ENCODE data around the gene PPFIA1.

The PPFIA1 gene

DNA sequence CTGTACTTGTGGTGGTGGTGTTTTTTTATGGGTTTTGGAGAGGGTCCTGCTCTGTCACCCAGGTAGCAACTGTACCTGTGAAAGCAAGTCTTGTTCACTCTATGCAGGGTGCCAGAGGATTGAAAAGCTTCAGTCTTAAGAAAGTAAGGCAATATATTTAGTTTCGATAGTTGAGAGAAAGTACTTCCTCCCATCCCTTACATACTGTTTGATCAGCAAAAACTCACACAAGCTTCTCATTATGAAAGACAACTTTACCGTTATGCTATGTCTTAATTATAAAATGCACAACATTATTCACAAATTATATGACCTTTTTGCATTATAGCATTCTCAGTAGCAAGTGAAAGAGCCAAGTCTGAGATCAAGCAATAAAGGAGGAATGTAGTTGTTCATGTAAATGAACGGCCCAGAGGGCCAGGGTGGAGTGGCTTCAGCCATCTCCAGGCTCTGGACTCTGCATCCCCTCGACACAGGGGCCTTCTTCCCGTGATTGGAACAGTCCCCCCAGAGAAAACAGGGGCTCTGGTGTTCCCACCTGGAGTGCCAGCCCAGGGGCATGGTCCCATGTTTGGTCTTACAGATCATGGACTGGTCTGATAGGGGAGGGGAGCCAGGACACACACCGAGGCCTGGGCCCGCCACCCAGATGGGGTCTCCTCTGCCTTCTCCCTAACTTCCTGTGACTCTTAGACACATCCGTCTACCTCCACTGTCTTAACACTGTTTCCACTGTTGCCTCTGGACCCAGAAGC, 89.1 kb downstream of the PPFIA1 start:
- TF ChIP-seq SPI1 (IDR thresholded peaks at IDR 0.05; ENCODE audit: borderline replicate concordance, low read depth) (no peak), GABPA (IDR thresholded peaks at IDR 0.05; ENCODE audit: low read depth) (no peak), POLR2AphosphoS5 (IDR thresholded peaks at IDR 0.05; ENCODE audit: low read depth) (no peak)
- TF ChIP-seq, protein P1, sequence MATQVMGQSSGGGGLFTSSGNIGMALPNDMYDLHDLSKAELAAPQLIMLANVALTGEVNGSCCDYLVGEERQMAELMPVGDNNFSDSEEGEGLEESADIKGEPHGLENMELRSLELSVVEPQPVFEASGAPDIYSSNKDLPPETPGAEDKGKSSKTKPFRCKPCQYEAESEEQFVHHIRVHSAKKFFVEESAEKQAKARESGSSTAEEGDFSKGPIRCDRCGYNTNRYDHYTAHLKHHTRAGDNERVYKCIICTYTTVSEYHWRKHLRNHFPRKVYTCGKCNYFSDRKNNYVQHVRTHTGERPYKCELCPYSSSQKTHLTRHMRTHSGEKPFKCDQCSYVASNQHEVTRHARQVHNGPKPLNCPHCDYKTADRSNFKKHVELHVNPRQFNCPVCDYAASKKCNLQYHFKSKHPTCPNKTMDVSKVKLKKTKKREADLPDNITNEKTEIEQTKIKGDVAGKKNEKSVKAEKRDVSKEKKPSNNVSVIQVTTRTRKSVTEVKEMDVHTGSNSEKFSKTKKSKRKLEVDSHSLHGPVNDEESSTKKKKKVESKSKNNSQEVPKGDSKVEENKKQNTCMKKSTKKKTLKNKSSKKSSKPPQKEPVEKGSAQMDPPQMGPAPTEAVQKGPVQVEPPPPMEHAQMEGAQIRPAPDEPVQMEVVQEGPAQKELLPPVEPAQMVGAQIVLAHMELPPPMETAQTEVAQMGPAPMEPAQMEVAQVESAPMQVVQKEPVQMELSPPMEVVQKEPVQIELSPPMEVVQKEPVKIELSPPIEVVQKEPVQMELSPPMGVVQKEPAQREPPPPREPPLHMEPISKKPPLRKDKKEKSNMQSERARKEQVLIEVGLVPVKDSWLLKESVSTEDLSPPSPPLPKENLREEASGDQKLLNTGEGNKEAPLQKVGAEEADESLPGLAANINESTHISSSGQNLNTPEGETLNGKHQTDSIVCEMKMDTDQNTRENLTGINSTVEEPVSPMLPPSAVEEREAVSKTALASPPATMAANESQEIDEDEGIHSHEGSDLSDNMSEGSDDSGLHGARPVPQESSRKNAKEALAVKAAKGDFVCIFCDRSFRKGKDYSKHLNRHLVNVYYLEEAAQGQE (IDR thresholded peaks at IDR 0.05; ENCODE audit: insufficient replicate concordance, low read depth) = no peak
- TF ChIP-seq, protein P2, sequence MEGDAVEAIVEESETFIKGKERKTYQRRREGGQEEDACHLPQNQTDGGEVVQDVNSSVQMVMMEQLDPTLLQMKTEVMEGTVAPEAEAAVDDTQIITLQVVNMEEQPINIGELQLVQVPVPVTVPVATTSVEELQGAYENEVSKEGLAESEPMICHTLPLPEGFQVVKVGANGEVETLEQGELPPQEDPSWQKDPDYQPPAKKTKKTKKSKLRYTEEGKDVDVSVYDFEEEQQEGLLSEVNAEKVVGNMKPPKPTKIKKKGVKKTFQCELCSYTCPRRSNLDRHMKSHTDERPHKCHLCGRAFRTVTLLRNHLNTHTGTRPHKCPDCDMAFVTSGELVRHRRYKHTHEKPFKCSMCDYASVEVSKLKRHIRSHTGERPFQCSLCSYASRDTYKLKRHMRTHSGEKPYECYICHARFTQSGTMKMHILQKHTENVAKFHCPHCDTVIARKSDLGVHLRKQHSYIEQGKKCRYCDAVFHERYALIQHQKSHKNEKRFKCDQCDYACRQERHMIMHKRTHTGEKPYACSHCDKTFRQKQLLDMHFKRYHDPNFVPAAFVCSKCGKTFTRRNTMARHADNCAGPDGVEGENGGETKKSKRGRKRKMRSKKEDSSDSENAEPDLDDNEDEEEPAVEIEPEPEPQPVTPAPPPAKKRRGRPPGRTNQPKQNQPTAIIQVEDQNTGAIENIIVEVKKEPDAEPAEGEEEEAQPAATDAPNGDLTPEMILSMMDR (IDR thresholded peaks at IDR 0.05; ENCODE audit: insufficient read depth, low read length) = no peak
- H3K4me3 ChIP-seq (replicated peaks; ENCODE audit: insufficient read depth, low read length) = no peak overlapping the region
- H3K27me3 ChIP-seq (ENCODE audit: insufficient read depth, poor library complexity, severe bottlenecking) = no peaks in the 10 kb centered on the region
- no peak for DNase-seq (ENCODE audit: low read depth in 1 of 2, low spot score in 1 of 2)
- no peak overlapping the region for H3K27ac ChIP-seq (replicated peaks)

DNA sequence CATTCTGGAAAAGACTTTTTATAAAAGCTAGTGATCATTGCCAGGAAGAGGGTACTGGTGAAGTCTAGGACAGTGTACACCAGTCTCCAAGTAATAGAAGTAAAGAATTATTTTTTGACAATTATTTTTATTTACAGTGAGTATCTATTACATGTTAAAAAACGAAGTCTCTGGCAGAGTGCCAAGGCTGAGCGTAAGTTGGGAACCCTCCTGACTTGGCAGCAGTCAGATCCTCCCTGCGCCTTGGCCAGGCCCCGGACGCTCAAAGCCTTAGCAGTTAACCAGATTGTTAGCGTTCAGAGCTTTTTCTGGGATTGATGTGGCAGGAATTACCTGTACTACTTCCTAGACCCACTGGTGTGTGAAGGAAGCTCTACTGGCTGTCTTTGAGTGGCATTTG, 89.7 kb downstream of the PPFIA1 start:
- DNase-seq (ENCODE audit: low read depth in 1 of 2, low spot score in 1 of 2) = no peak
- Histone ChIP-seq H3K4me3 (replicated peaks; ENCODE audit: insufficient read depth, low read length) (no peak overlapping the region), H3K27me3 (ENCODE audit: insufficient read depth, poor library complexity, severe bottlenecking) (no peaks in the 10 kb centered on the region), H3K27ac (replicated peaks) (no peak overlapping the region)
- no peak for TF ChIP-seq GABPA (IDR thresholded peaks at IDR 0.05; ENCODE audit: low read depth)

DNA sequence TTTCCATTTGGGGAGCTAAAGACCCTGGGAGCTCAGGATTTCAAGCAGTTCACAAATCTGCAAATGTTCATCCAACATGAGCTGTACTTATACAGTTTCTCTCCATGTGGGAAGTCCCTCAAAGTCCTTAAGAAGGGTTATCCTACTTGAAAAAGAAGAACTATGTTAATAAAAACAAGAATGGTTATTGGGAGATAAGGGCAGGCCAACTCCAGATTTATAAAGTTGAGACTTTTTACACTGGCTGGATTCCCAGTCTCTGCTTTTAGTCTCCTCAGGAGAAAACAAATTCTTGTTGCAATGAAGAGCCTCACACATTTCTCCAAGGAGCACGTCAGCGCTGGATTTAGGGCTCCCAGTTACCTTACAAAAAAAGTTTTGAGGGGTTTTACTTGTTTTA, 93.7 kb downstream of the PPFIA1 start:
- Histone ChIP-seq H3K4me3 (replicated peaks; ENCODE audit: insufficient read depth, low read length) (no peak overlapping the region), H3K27me3 (ENCODE audit: insufficient read depth, poor library complexity, severe bottlenecking) (no peaks in the 10 kb centered on the region), H3K27ac (replicated peaks) (no peak overlapping the region)
- DNase-seq (ENCODE audit: low read depth in 1 of 2, low spot score in 1 of 2) = no peak
- no peak for TF ChIP-seq SPI1 (IDR thresholded peaks at IDR 0.05; ENCODE audit: borderline replicate concordance, low read depth)
- no peak for TF ChIP-seq POLR2AphosphoS5 (IDR thresholded peaks at IDR 0.05; ENCODE audit: low read depth)
- TF ChIP-seq, protein P2 (IDR thresholded peaks at IDR 0.05; ENCODE audit: insufficient read depth, low read length) = no peak
- TF ChIP-seq, protein P1 (IDR thresholded peaks at IDR 0.05; ENCODE audit: insufficient replicate concordance, low read depth) = no peak
- no peak for TF ChIP-seq GABPA (IDR thresholded peaks at IDR 0.05; ENCODE audit: low read depth)

DNA sequence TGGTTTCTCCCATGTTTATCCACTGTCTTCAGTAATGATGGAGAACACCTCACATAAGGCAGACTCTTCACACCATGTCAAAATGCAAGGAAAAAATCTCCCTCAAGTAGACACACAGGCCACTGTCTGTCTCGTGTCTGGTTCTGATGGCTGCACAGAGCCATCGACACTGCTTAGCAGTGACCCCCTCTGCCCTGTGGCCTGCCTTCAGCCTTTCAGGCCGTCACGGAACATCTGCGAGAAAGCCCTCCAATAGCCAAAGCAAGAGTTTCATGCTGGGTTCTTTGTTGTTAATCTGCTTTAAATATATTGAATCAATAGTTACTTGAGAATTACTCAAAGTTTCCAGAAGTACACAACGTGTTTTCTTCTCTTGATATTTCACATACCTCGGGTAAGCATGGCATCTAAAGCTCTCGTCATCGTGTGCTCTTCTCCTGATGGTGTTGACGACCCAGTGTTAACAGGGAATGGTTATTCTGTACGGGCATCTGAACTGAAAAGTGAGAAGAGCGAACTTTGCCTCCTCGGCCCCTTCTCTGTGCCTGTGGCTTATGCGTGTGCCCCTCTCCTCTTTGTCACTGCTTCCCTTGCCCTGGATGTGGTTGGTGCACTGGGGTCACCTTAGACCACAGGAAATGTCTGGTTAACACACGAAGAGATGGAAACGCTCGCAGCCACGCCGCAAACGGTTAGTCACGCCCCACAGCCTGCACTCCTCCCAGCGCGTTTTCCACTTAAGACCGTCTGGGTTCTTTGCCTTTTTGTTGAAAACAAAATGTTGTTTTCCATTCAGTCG, 94.5 kb downstream of the PPFIA1 start:
- Histone ChIP-seq H3K4me3 (replicated peaks; ENCODE audit: insufficient read depth, low read length) (no peak overlapping the region), H3K27ac (replicated peaks) (peak overlapping the region; percentile 55), H3K27me3 (ENCODE audit: insufficient read depth, poor library complexity, severe bottlenecking) (no peaks in the 10 kb centered on the region)
- TF ChIP-seq, protein P1 (IDR thresholded peaks at IDR 0.05; ENCODE audit: insufficient replicate concordance, low read depth) = no peak
- TF ChIP-seq SPI1 (IDR thresholded peaks at IDR 0.05; ENCODE audit: borderline replicate concordance, low read depth) (peak; percentile 8; the same call in 1 of the 2 replicates), GABPA (IDR thresholded peaks at IDR 0.05; ENCODE audit: low read depth) (peak; percentile 66; the same call in 1 of the 2 replicates), POLR2AphosphoS5 (IDR thresholded peaks at IDR 0.05; ENCODE audit: low read depth) (peak; percentile 98)
- peak; percentile 22 to 81 for DNase-seq (ENCODE audit: low read depth in 1 of 2, low spot score in 1 of 2)

All from HL-60 (cell line).